Activated naive CD8-positive, alpha-beta T cell treated with anti-CD3 and anti-CD28 coated beads, Interleukin-2, amount 50 U/mL, for 24 hours (primary cell): Measurements from ENCODE around the gene ADAMTS17.
"Not testable (repeated sequence)": the region's sequence is repeated elsewhere in the genome, so short reads cannot be mapped to it uniquely, and the experiment has no call there.

Experiments
- ATAC-seq: fragments of 150-1000 bp; cut with Tn5 transposase; one replicate; pipeline ENCODE4 v1.10.0; 2021
- DNase-seq: peaks from one replicate; pipeline ENCODE4 v3.0.0; 2021
- H3K27ac Mint-ChIP-seq: one replicate; pipeline ENCODE4 v1.8.0; 2021; ENCODE audit warnings: mild to moderate bottlenecking, mixed read lengths
- H3K27me3 Mint-ChIP-seq: one replicate; pipeline ENCODE4 v1.8.0; 2021; ENCODE audit warnings: mixed read lengths
- H3K36me3 Mint-ChIP-seq: one replicate; pipeline ENCODE4 v1.8.0; 2021; ENCODE audit warnings: low read depth, mixed read lengths
- H3K4me1 Mint-ChIP-seq: one replicate; pipeline ENCODE4 v1.8.0; 2021; ENCODE audit warnings: mixed read lengths
- H3K4me3 Mint-ChIP-seq: one replicate; pipeline ENCODE4 v1.8.0; 2021; ENCODE audit warnings: mild to moderate bottlenecking, moderate library complexity, mixed read lengths
- H3K9me3 Mint-ChIP-seq: one replicate; pipeline ENCODE4 v1.8.0; 2021; ENCODE audit warnings: mixed read lengths

Gene ADAMTS17

DNA sequence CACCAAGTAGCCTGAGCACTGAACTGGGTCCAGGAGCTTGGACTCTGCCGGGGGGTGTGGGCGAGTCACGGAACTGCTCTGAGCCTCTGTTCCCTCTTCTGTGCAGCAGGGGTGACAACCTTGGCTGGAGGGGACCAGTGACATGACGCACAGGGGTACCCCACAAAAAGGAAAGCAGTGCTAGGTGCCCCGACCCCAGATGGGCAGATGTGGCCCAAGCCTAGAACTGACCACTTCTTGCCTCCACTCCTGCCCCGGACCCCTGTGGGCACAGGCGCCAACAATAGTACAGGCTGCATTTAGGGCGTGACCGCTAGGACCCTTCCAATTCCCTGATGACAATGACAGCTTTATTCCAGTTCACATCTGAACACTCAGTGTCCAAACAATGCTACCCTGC lies 352.7 kb downstream of the ADAMTS17 start:
- DNase-seq (no peak), ATAC-seq (no peak)
- H3K4me3 Mint-ChIP-seq = no peak overlapping the region
- H3K4me1 Mint-ChIP-seq = no peaks in the 10 kb centered on the region
- no peak overlapping the region for H3K27ac Mint-ChIP-seq
- peaks cover 5% of the 10 kb centered on the region for H3K9me3 Mint-ChIP-seq
- H3K27me3 Mint-ChIP-seq = no peaks in the 10 kb centered on the region
- peaks cover 6% of the 10 kb centered on the region for H3K36me3 Mint-ChIP-seq

GRCh38 chr15:99987701-99988100 lies 354.1 kb downstream of the ADAMTS17 start:
- DNase-seq (no peak), ATAC-seq (no peak)
- H3K36me3 Mint-ChIP-seq = peaks cover 6% of the 10 kb centered on the region
- peaks cover 5% of the 10 kb centered on the region for H3K9me3 Mint-ChIP-seq
- H3K27ac Mint-ChIP-seq = no peak overlapping the region
- no peaks in the 10 kb centered on the region for H3K4me1 Mint-ChIP-seq
- H3K4me3 Mint-ChIP-seq = no peak overlapping the region
- H3K27me3 Mint-ChIP-seq = peaks cover 1% of the 10 kb centered on the region

DNA sequence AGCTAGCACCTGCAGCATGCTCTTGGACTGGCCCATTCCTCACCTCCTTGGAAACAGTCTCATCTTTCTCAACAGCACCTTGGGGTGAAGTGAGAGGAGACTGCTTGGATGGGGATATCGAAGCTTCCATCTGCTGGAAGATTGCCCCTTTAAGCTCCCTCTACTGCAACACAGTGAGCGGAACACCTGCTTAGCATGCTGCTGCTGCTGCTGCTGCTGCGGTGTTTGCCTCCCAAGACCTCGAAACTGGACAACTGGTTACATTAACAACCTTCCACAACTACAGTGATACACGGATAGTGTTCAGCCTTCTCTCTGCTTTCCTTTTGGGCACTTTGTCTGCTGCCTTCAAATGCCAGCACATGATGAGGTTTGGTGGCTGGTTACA lies 354.7 kb downstream of the ADAMTS17 start:
- no peak overlapping the region for H3K27ac Mint-ChIP-seq
- ATAC-seq (no peak), DNase-seq (no peak)
- H3K4me3 Mint-ChIP-seq = no peak overlapping the region
- H3K9me3 Mint-ChIP-seq = peaks cover 5% of the 10 kb centered on the region
- peaks cover 6% of the 10 kb centered on the region for H3K36me3 Mint-ChIP-seq
- no peaks in the 10 kb centered on the region for H3K4me1 Mint-ChIP-seq
- H3K27me3 Mint-ChIP-seq = peaks cover 1% of the 10 kb centered on the region

- no peak overlapping the region for H3K27ac Mint-ChIP-seq
- DNase-seq (no peak), ATAC-seq (no peak)
- H3K9me3 Mint-ChIP-seq = peaks cover 5% of the 10 kb centered on the region
- peaks cover 6% of the 10 kb centered on the region for H3K36me3 Mint-ChIP-seq
- peaks cover 1% of the 10 kb centered on the region for H3K27me3 Mint-ChIP-seq
- H3K4me3 Mint-ChIP-seq = no peak overlapping the region
- H3K4me1 Mint-ChIP-seq = no peaks in the 10 kb centered on the region
These were observed 355.3 kb downstream of the ADAMTS17 start for GRCh38 chr15:99986297-99987118.

DNA sequence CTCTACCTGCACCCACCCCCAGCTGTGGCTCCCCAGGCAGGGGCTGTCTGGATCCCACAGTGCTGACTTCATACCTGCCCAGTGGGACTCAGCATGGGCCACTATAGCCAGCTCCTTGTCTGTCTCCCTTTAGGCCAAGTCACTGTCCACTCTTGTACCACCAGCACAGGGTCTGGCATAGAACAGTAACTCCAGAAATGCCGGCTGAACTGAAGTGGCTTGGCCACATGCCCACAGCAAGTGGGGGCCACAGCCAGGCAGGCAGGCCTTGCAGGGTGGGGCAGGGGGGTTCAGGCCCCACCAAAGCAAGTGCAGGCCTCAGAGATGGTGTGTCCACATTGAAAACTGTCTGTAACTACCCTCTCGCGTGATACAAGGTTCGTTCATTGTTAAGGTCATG lies 355.9 kb downstream of the ADAMTS17 start:
- H3K36me3 Mint-ChIP-seq = peaks cover 6% of the 10 kb centered on the region
- no peak overlapping the region for H3K27ac Mint-ChIP-seq
- DNase-seq = no peak
- no peak for ATAC-seq
- no peak overlapping the region for H3K4me3 Mint-ChIP-seq
- peaks cover 1% of the 10 kb centered on the region for H3K27me3 Mint-ChIP-seq
- no peaks in the 10 kb centered on the region for H3K4me1 Mint-ChIP-seq
- H3K9me3 Mint-ChIP-seq = peaks cover 5% of the 10 kb centered on the region

DNA sequence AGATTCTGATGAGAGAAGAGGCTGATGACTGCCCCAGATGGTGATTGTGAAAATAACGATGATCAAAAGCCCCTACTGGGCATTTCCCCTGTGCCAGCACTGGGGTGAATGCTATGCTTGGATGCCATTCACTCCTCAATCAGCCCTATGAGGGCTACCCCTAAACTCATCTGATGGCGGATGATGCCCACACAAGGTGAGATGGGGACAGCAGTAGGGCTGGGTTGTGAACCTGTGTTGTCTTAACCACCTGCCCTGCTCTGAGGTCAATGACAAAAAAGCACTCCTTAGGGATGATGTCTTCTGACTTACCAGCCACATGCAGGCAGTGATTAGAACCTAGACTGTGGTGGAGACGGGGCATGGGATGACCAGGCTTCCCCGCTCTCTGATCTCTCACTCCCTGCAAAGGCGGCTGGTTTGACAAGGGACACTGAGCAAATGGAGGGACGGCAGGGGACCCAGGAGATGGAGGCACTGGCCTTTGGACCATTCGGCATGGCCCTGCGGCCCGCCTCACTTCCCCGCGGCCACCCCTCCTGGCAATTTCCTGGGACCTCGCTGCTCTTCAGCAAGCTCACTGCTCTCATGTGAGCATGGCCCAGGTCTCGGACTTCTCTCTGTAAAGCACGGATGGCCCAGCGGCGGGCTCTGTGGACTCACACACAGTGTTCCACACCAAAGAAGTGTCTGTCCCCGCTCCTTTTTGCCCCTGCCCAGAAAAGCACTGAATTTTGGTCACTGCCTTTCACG lies 357.1 kb downstream of the ADAMTS17 start:
- ATAC-seq (no peak), DNase-seq (no peak)
- Mint-ChIP-seq H3K27me3 (peaks cover 1% of the 10 kb centered on the region), H3K4me1 (no peaks in the 10 kb centered on the region), H3K36me3 (peaks cover 6% of the 10 kb centered on the region), H3K4me3 (no peak overlapping the region), H3K9me3 (peaks cover 5% of the 10 kb centered on the region), H3K27ac (no peak overlapping the region)

DNA sequence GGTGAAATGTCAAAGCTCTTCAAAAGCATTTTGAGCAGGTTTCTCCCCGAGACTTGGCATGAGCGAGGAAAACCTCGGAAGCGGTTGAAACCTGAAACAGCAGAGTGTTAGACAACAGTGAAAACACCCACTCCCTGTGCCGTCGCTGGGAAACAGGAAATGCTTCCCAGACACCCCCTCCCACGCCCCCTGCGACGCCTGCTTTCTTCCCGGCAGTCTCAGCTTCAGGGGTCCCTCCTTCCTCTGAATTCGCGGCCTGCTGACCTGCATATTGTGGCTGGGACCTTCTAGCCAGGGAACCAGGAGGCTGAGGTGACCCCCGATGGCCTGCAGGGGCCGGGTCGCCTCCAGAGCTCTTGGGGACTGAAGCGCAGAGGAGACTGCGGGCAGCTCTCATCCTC lies 357.9 kb downstream of the ADAMTS17 start:
- DNase-seq (no peak), ATAC-seq (no peak)
- peaks cover 5% of the 10 kb centered on the region for H3K9me3 Mint-ChIP-seq
- H3K36me3 Mint-ChIP-seq = peaks cover 2% of the 10 kb centered on the region
- peaks cover 1% of the 10 kb centered on the region for H3K27me3 Mint-ChIP-seq
- H3K27ac Mint-ChIP-seq = no peak overlapping the region
- no peaks in the 10 kb centered on the region for H3K4me1 Mint-ChIP-seq
- no peak overlapping the region for H3K4me3 Mint-ChIP-seq

- H3K36me3 Mint-ChIP-seq = peaks cover 2% of the 10 kb centered on the region
- H3K9me3 Mint-ChIP-seq = peaks cover 5% of the 10 kb centered on the region
- DNase-seq (no peak), ATAC-seq (no peak)
- no peaks in the 10 kb centered on the region for H3K4me1 Mint-ChIP-seq
- peaks cover 1% of the 10 kb centered on the region for H3K27me3 Mint-ChIP-seq
- H3K4me3 Mint-ChIP-seq = no peak overlapping the region
- H3K27ac Mint-ChIP-seq = no peak overlapping the region
These were observed 358.4 kb downstream of the ADAMTS17 start for GRCh38 chr15:99983171-99983885.

DNA sequence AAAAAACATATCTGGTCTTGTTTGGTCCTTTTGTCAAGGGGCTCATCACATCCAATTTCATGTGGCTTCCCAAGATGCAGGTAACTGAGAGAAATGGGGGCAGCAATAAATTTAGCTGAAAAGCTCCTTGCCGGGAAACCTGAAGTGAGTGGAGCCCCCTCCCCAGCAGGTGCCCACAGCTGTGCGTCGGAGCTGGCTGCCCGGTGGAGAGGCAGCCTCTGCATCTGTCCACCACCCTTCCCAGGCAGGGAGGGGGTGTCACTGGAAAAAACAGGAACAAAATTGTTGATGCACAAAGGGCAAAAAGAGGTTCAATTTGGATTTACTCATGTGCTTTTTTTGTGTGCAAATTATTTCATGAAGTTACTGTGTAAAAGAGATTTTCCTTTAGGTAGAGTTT lies 359.1 kb downstream of the ADAMTS17 start:
- Mint-ChIP-seq H3K36me3 (no peaks in the 10 kb centered on the region), H3K27ac (no peak overlapping the region), H3K27me3 (peaks cover 1% of the 10 kb centered on the region), H3K4me3 (no peak overlapping the region), H3K9me3 (no peaks in the 10 kb centered on the region), H3K4me1 (no peaks in the 10 kb centered on the region)
- DNase-seq (no peak), ATAC-seq (no peak)

- no peak overlapping the region for H3K4me3 Mint-ChIP-seq
- no peak overlapping the region for H3K27ac Mint-ChIP-seq
- H3K36me3 Mint-ChIP-seq = no peaks in the 10 kb centered on the region
- no peak for ATAC-seq
- H3K9me3 Mint-ChIP-seq = no peaks in the 10 kb centered on the region
- no peak for DNase-seq
- H3K27me3 Mint-ChIP-seq = peaks cover 1% of the 10 kb centered on the region
- H3K4me1 Mint-ChIP-seq = no peaks in the 10 kb centered on the region
These were observed 359.7 kb downstream of the ADAMTS17 start for GRCh38 chr15:99981839-99982658.

DNA sequence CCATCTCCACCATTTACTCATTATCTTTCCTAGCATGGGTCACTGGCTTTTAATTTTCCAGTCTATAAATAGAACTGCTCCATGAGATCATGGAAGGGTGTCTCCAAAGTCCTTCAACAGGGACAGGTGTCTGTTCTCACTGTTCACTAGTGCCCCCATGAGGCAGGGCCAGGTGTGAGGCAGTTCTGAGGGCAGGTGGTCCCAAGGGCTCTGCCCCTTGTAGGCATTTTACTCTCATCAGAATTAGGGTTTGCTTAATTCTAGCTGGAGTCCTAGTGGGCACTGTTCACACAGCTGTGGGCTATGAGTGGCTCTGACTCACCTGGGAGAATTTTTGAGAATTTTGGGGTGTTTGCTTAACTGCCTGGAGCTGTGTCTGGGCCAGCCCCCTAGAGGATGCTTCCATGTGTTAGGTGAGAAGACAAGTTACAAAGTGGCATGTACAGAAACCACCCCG lies 360.6 kb downstream of the ADAMTS17 start:
- no peak overlapping the region for H3K27ac Mint-ChIP-seq
- no peak for ATAC-seq
- no peaks in the 10 kb centered on the region for H3K36me3 Mint-ChIP-seq
- no peaks in the 10 kb centered on the region for H3K4me1 Mint-ChIP-seq
- DNase-seq = no peak
- H3K9me3 Mint-ChIP-seq = no peaks in the 10 kb centered on the region
- H3K27me3 Mint-ChIP-seq = peaks cover 1% of the 10 kb centered on the region
- H3K4me3 Mint-ChIP-seq = no peak overlapping the region

- Mint-ChIP-seq H3K4me1 (no peaks in the 10 kb centered on the region), H3K27ac (no peak overlapping the region), H3K4me3 (no peak overlapping the region), H3K27me3 (peaks cover 1% of the 10 kb centered on the region), H3K36me3 (no peaks in the 10 kb centered on the region), H3K9me3 (no peaks in the 10 kb centered on the region)
- no peak for DNase-seq
- no peak for ATAC-seq
These were observed 361.0 kb downstream of the ADAMTS17 start for GRCh38 chr15:99980752-99981151.

GRCh38 chr15:99979886-99980285 lies 361.9 kb downstream of the ADAMTS17 start:
- not testable (repeated sequence) for H3K36me3 Mint-ChIP-seq, H3K9me3 Mint-ChIP-seq, H3K27ac Mint-ChIP-seq, H3K4me1 Mint-ChIP-seq, DNase-seq, ATAC-seq, H3K4me3 Mint-ChIP-seq, H3K27me3 Mint-ChIP-seq

- Mint-ChIP-seq H3K27me3 (peaks cover 1% of the 10 kb centered on the region), H3K4me1 (no peaks in the 10 kb centered on the region), H3K36me3 (no peaks in the 10 kb centered on the region), H3K4me3 (no peak overlapping the region), H3K9me3 (no peaks in the 10 kb centered on the region), H3K27ac (no peak overlapping the region)
- ATAC-seq (no peak), DNase-seq (no peak)
These were observed 362.4 kb downstream of the ADAMTS17 start for GRCh38 chr15:99979371-99979770.
